G401 (cell line): ENCODE measurements around the gene MBNL2. TPM values are rescaled to one million over a fixed set of nuclear protein-coding genes. Genes with fewer than 3 reads are reported as not detected.

Source experiments
- DNase-seq: peaks from one replicate; pipeline ENCODE4 v3.0.0-alpha.2; 2015; ENCODE audit warnings: low spot score
- in situ Hi-C: cut with HindIII; loops from 2 replicates; pipeline ENCODE4 v1.10.0; 2016; ENCODE audit warnings: low sequenced_read_pairs, mixed read lengths
- total RNA-seq: library from RNA; depleted of rRNA; stranded (reverse); fragments of >200 nt; shearing (Covaris generic); gene quantifications from 2 replicates; pipeline ENCODE4 v1.2.3, GENCODE V29; 2014

Gene MBNL2
- total RNA-seq, 1 experiment from 2014 or later: 3.0 TPM

DNA sequence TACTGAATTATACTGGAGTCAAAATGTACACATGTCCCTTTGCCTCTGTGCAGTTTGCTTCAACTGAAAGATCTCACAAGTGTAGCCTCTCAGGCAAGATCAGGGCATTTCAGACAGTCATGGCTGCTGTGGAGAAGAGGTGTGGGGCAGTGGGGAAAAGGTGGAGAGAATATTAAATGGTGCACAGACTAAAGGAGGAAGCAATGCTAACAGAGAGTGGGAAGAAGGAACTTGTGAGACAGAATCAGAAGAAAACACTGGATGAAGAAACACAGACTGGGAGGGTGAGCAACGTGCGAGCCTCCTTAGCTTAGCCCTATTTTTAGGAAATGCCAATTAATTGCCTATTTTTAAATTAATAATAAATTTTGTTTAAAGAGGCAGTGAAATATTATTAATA, 162.2 kb downstream of the MBNL2 start:
- in situ Hi-C loops: no loop called here
- no peak for DNase-seq

DNA sequence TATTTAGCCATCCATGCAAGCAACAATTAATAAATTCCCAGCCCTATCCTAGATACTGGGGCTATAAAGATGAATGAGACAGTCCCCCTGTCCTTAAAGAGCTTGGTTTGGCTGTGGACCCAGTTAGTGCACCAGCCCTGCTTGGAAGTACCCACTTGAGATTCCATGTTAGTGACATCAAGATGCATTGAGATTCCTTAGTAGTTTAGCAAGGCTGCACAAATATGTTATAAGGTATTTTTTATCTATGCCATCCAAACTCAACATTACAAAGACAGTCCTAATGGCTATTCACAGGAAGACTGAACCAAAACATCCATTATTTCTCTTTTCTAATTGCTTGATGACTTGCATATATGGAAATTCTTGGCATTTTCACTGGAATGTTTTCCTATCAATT, 163.0 kb downstream of the MBNL2 start:
- in situ Hi-C loops: no loop called here
- no peak for DNase-seq

- in situ Hi-C loops: no loop called here
- DNase-seq: no peak
Measured at GRCh38 chr13:97385854-97386253, 163.7 kb downstream of the MBNL2 start.

DNA sequence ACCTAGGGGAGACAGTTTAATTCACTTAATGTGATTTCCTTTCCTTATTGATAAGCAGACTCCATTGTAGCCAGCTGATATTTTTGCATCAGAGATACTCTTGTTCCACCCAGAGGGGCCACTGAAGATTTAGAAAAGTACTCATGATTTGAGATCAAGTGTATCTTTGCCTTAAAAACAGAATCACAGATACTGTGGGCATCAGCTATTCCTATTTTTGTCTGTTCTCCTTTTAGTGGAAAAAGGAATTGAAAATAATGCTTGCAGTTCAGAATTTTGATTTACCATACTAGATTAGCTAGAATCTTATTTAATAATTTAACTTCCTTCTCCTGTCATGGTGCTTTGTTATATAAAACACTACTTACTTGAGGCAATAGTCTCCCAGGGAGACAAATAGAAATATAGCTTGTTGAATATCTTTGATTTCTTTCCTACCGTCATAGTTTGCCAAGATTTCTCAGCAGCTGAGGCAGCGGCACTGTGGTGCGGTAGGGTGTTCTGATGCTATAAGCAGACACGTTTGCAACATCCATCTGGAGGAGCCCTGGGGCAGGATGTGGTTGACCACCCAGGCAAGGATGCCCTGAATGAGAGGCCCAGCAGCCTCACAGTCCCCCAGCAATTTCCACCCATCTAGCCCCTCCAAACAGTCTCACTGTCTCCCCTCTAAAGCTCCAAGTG, 164.8 kb downstream of the MBNL2 start:
- in situ Hi-C loops: no loop called here
- no peak for DNase-seq

GRCh38 chr13:97387485-97387839, 165.3 kb downstream of the MBNL2 start:
- in situ Hi-C loops: no loop called here
- DNase-seq: no peak

- in situ Hi-C loops: no loop called here
Measured at GRCh38 chr13:97387890-97388289, 165.8 kb downstream of the MBNL2 start.

GRCh38 chr13:97388373-97388772, 166.2 kb downstream of the MBNL2 start:
- no peak for DNase-seq
- in situ Hi-C loops: no loop called here

More at GRCh38 chr13:97387890-97388289, 165.8 kb downstream of the MBNL2 start:
- no peak for DNase-seq

GRCh38 chr13:97390941-97391600, 168.9 kb downstream of the MBNL2 start:
- no peak for DNase-seq
- in situ Hi-C loops: no loop called here

GRCh38 chr13:97392020-97392419, 169.9 kb downstream of the MBNL2 start:
- DNase-seq: no peak
- in situ Hi-C loops: no loop called here

DNA sequence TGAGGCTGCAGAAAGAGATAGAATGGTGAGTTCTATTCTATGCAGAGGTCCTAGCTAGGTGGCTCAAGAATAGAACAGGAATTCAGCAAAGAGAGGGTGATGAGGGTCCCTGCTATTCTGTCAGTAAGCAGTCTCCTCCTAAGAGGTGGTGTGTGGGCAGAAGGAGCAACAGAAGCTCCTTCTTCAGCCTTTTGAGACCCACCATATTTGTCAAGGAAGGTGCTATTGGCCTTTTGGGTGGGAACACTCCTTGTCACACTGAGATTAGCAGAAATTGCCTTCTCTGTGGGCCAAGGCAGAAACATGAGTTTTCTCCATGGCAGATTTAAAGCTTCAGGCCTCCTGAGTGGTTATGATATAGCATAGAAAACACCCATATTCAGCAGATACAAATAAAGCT, 172.4 kb downstream of the MBNL2 start:
- no peak for DNase-seq

DNA sequence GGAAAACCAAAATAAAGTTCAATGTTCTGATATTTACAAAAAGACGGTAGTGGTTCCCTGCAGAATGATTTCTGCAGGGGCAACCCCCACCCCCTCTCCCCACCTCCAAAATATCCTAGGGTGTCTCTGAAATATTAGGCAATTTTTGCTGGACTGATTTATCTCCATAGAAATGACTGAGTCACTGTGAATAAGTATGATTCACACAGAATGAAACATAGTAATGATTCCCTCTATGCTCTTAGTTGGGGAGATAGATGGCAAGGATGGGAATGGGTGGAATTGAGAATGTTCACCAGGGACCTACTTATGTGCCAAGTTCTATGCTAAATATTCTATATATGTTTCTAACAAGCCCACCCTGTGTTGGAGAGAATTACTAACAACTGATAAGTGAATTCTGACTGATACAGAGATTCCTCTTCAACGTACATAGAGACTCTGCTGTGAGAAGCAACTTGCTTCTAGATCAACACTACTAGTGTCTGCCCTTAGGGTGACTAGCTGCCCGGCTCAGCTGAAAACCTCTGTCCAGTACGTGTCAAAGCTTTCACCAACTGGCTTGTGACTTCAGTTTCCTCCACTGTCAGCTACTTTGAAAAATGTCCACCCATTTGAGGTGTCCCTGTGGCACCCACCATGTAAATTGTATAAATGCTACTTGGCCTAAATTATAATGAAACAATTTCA, 173.5 kb downstream of the MBNL2 start:
- in situ Hi-C loops: no loop called here
- DNase-seq: no peak

More for the DNA sequence above, 172.4 kb downstream of the MBNL2 start:
- in situ Hi-C loops: no loop called here

DNA sequence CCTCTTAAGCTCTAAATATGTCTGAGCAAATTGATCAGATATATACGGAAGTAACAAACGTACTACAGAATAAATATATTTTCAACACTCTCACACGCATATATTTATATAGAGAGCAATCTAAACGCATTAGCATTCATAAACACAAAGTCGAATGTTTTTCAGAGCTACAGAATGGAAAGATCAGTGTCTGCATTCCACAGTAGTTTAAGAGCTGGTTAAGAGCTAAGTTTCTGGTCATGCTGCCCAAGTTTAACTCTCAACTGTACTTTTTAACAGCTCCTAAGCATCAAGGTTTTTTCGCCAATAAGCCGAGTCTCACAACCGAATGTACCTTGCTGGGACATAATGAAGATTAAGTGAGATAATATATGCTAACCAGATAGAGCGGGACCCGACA, 175.1 kb downstream of the MBNL2 start:
- no peak for DNase-seq
- in situ Hi-C loops: no loop called here

DNA sequence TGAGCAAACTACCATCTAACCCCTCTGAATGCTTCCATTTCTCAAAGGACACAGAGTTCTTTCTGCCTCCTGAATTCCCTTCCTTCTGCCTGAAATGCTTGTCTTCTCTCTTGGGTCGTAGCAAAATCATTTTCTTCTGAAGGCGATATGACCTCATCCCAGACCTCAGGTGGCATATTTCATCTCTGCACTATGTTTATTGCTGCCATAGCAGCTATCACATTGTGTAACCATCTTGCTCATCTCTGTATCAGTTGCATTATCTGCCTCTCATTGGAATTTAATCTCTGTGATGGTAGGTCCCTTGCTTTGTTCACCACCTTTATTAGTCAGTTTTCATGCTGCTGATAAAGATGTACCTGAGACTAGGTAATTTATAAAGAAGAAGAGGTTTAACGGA, 179.3 kb downstream of the MBNL2 start:
- in situ Hi-C loops: no loop called here
- DNase-seq: no peak

DNA sequence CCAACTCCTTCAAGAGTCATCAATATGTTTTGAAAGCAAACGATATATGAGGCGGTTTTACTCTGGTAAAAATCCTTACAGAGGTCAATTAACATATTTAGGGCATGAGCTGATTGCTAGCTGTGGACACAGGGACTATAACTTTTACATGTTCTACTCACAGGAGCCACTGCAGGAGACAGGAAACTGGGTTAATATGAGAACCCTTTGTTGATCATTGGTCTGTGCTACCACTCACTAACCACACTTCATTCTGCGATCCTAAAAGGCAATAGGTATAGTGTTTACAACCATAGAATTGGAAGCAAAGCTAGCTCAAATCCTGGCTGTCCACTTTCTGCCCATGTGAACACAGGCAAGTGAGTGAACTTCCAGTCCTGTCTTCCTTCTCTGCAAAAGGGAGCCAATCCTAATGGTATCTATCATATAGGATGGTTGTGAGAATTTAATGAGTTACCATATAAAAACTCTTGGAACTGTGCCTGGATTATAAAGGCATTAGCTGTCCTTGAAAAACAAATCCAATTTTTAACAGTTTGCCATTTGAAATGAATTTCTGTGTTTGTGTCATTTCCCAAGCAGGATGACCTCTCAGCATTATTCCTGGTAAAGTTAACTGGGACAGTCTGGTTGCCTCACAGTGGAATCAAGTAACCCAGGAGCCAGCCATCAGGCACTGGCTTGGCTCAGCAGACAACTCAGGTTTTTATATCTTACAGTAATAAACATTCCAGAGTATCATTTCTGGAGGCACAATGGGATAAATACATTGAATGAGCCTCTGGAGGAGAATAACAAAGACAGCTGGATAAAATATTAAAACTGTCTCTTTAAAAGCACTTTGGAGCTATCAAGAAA, 182.0 kb downstream of the MBNL2 start:
- in situ Hi-C loops: no loop called here
- no peak for DNase-seq

DNA sequence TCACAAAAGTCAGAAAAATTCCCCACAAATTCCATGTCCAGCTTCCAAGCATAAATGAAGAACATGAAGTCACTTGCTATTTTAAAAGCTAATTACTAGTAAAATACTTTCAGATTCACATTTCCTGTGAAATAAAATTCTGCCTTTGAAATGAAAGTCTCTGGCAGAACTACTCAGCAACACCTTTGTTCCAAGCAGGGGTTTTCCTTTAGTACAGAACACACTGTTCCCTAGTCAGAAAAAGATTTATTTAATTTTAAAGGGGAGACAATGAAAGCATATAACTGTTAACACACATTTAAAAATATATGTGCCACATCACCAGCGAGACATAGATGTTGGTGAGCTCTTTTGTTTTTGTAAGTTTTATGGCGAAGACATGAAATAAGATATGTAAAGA, 185.4 kb downstream of the MBNL2 start:
- in situ Hi-C loops: no loop called here
- DNase-seq: no peak

DNA sequence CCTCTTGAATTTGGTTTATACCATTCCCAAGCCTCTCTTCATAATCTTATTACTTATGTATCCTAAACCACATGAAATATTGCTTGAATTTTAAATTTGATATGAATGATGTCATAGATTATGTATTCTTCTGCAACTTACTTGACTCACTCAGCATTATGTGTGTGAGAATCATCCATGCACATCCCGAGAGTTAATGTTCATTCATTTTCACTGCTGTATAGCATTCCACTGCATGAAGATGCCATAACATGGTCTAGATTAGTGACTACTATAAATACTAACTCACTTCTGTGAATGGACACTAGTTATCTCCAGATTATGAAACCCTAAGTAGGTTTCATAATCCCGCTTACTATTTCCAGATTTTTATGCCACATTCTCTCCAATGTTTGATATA, 186.8 kb downstream of the MBNL2 start:
- DNase-seq: no peak
- in situ Hi-C loops: no loop called here

DNA sequence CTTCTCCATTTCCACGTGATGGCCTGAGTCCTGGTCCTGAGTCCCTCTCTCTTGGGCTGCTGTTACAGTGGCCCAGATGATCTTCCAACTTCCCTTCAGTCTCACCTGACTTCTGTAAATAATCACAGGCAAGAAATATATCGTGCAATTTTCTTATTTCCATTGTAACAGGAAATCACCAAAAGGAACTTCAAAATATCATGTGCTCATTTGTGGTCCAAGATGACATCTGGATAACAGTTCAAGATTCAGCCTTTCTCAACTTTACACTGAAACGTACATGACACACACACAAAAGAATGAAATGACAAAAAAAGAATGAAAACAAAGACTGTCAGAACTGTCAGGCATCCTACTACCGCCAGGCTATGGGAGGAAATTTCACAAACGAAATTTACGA, 189.9 kb downstream of the MBNL2 start:
- no peak for DNase-seq
- in situ Hi-C loops: no loop called here

DNA sequence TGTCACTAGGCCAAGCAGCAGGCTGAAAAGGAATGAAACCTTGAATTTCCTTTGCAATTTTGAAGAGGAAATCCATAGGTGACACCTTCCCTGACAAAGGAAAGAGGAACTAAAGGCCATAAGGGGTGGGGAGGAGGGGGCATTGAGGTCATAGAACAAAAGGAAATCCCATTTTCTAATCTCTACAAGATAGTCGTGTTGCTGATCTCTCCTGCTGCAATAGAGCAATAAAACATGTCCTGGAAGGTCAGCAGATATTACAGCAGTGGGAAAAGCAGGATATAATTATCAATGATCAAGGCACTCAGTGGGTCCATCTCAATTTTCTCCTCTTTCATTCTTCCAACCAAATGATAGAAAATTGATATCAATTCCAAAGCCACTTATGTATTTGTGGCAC, 191.6 kb downstream of the MBNL2 start:
- in situ Hi-C loops: no loop called here
- no peak for DNase-seq

GRCh38 chr13:97414392-97414791, 192.3 kb downstream of the MBNL2 start:
- in situ Hi-C loops: no loop called here
- no peak for DNase-seq

GRCh38 chr13:97417698-97418097, 195.6 kb downstream of the MBNL2 start:
- DNase-seq: no peak
- in situ Hi-C loops: no loop called here
